HG03060 (cell line): Measurements from ENCODE around the gene USP5.
"Not testable (repeated sequence)": the region's sequence is repeated elsewhere in the genome, so short reads cannot be mapped to it uniquely, and the experiment has no call there.

Source experiments
- ATAC-seq: cut with Tn5 transposase; IDR thresholded peaks from one replicate; pipeline ENCODE4 v1.9.1; 2021; ENCODE audit warnings: low read depth, moderate number of reproducible peaks; ENCODE audit not compliant: unreplicated experiment

Gene USP5

DNA sequence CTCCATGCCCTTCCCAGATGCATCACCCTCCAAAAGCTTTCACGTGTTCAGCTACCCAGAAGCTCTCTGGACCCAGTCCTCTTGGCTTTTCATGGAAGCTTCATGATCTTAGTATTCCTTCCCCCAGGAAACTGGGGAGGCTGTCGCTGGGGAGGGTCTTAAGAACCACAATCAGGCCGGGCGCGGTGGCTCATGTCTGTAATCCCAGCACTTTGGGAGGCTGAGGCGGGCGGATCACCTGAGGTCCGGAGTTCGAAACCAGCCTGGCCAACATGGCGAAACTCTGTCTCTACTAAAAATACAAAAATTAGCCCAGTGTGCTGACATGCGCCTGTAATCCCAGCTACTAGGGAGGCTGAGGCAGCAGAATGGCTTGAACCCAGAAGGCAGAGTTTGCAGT, 56.2 kb downstream of the USP5 start:
- ATAC-seq, result not testable (repeated sequence)

DNA sequence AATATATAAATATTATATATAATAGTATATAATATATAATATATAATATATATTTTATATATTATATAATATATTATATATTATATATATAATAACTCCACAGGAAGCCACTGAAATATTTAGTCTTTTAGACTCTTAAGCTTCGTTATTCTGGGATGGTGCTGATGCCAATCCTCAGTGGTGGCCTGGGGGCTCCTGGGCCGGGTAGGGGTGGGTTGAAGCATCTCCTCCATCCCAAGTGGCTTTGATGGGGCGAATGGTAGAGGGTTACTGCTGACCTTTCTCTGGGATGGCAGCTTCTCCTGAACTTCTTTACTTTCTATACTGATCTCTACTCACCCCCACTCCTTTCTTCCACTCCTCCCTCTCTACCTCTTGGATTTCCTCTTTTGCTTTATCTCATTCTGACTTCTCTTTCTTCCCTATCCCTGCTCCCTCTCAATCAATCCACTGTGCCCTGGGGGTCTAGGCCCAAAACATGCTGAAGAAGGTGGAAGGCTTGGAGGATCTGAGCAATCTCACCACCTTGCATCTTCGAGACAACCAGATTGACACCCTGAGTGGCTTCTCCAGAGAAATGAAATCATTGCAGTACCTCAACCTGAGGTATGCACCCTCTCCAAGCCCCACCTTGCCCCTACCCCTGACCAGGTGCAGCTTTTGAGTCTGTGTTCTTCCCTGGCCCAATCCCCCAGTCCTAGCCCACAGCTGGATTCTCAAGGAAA, 57.6 kb downstream of the USP5 start:
- ATAC-seq, result no peak

DNA sequence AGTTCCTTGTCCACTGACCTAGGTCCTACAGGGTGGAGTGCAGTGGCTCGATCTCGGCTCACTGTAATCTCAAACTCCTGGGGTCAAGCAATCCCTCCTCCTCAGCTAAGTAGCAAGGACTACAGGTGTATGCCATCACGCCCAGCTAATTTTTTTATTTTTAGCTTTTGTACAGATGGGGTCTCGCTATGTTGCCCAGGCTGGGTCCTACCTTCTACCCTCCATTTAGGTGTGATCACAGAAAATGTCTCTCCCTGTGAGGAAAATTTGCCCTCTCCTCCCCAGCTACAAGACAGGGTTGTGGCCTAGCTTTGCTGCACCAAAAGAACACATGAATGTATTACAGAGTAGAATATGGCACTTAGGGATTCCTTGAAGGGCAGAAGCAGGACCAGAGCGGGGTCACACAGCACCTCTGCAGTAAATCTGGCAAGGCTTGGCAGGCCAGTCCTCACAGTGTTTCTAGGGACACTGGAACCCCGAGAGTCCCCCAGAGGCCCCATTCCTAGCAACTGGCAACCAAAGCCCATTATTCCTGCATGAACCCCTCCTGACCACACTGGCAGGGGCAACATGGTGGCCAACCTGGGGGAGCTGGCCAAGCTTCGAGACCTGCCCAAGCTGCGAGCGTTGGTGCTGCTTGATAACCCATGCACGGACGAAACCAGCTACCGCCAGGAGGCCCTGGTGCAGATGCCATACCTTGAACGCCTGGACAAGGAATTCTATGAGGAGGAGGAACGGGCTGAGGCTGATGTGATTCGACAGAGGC, 60.4 kb downstream of the USP5 start:
- ATAC-seq, result no peak

DNA sequence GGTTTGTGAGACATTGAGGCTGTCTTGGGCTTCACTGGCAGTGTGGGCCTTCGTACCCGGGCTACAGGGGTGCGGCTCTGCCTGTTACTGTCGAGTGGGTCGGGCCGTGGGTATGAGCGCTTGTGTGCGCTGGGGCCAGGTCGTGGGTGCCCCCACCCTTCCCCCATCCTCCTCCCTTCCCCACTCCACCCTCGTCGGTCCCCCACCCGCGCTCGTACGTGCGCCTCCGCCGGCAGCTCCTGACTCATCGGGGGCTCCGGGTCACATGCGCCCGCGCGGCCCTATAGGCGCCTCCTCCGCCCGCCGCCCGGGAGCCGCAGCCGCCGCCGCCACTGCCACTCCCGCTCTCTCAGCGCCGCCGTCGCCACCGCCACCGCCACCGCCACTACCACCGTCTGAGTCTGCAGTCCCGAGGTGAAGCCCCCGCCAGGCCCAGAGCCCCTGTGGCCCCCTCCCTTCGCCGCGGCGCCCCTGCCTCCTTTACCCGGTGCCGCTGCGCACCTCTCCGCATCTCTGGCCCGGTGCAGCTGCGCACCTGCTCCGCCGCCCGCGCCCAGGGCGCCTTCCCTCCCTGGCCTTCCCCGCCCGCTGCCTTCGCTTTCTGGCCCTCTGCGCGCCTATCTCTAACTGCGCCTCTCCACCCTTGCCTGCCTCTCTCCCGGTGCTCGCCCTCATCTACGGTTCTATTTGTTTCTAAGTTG, 62.4 kb downstream of the USP5 start, which contains the start of gene ENO2:
Gene ENO2 (plus strand): TSS at position 335 of the 701 bp plus-strand sequence. CDS start 1,253 bp downstream, outside the sequence.
- no peak for ATAC-seq

DNA sequence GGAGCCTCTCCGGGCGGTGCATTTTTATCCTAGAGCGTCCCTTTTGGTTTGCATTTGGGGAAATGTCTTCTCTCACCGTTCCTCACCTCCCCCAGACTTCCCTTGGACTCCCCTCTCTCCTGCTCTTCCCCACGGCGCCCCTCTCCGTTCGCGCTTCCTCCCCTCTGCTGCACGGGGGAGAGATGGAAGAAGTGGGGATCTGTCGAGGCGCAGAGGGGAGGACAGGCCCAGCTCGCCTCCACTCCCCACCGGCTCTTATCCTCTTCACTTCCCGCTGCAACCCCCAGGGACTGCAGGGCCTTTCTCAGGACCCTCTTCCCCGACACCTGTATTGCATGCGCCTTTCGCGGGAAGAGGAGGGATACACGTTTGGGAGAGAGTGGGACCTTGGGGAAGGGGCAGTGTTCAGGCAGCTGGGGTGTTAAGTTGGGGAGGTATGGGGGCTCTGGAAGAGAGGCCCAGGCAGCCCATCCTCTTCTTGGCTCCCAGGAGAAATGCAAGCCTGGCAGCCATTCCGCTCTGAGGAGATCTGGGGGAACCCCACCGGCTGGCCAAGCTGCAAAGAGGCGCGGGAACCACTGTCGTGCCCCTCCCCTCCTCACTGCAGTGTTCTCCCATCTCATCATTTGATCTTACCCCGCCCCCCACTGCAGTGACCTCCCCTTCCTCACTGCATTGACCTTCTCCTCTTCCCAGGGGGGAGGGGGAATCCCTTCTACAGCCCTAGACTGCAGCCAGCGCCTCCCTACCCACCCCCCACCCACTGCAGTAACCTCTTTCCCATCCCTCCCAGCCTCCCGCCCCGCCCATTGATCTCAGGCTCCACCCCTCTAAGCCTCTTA, 63.2 kb downstream of the USP5 start:
- ATAC-seq, result no peak

DNA sequence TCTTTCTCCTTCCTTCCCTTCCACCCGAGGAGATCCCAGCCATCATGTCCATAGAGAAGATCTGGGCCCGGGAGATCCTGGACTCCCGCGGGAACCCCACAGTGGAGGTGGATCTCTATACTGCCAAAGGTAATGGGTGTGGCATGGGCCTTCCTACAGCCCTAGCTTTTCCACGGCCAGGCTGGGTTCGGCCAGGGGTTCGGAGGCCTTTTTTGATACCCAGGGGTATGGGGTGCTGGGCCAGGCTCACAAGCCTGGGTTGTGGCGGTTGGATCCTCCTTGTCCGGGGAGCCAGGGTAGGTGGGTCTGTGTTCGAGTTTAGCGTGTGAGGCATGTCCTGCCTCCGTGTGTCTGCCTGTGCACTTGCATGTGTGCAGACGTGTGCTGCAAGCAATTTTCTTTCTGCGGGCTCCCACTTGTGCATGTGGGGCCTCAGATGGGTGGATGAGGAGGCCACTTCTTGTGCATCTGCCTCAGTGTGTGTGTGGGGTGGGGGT, 63.9 kb downstream of the USP5 start:
- no peak for ATAC-seq
